ENCODE results near the gene LRRC47. TPM values are rescaled to one million over a fixed set of nuclear protein-coding genes. Genes with fewer than 3 reads are reported as not detected.
A peak's percentile ranks its signal among the peaks of the same experiment; 100 is the strongest.

LRRC47 gene
- polyA plus RNA-seq, 1 donor from 2014 or later = 59.2 TPM

GRCh38 chr1:3746830-3747521 lies 49.3 kb downstream of the LRRC47 start:
- Histone ChIP-seq H3K9me3 (ENCODE audit: low read length) (no peaks in the 10 kb centered on the region), H3K36me3 (ENCODE audit: insufficient read depth, low read length) (no peaks in the 10 kb centered on the region), H3K79me2 (replicated peaks; ENCODE audit: insufficient read depth, low read length) (peaks cover 5% of the 10 kb centered on the region), H3F3A (ENCODE audit: insufficient read depth, low read length, poor library complexity, severe bottlenecking) (no peaks in the 10 kb centered on the region), H4K20me1 (ENCODE audit: insufficient read depth) (no peaks in the 10 kb centered on the region), H3K9me2 (ENCODE audit: insufficient read depth, low read length) (no peaks in the 10 kb centered on the region), H3K4me3 (ENCODE audit: low read length) (peak overlapping the region; percentile 91), H2AFZ (ENCODE audit: low read depth, low read length) (peak overlapping the region; percentile 36), H3K9ac (ENCODE audit: low read length) (peak overlapping the region; percentile 75), H3K4me2 (ENCODE audit: low read length) (peak overlapping the region; percentile 94), H3K27me3 (ENCODE audit: insufficient read depth, low read depth, low read length) (no peaks in the 10 kb centered on the region), H3K27ac (ENCODE audit: low read length) (peak overlapping the region; percentile 16)
- TF ChIP-seq REST (IDR thresholded peaks at IDR 0.05; ENCODE audit: borderline replicate concordance) (peak; percentile 8), EP300 (conservative IDR thresholded peaks at IDR 0.05; ENCODE audit: poor library complexity, severe bottlenecking) (no peak), SMC3 (conservative IDR thresholded peaks at IDR 0.05; ENCODE audit: poor library complexity) (no peak), POLR2AphosphoS5 (IDR thresholded peaks at IDR 0.05) (peak; percentile 65), RAD21 (conservative IDR thresholded peaks at IDR 0.05) (no peak), CTCF (IDR thresholded peaks at IDR 0.05; ENCODE audit: poor library complexity, severe bottlenecking) (no peak), TAF1 (IDR thresholded peaks at IDR 0.05; ENCODE audit: low read depth) (no peak), EZH2 (IDR thresholded peaks at IDR 0.05; ENCODE audit: borderline replicate concordance, insufficient read depth, low read length, poor library complexity, severe bottlenecking) (no peak), MXI1 (conservative IDR thresholded peaks at IDR 0.05; ENCODE audit: poor library complexity, severe bottlenecking) (peak; percentile 79)

GRCh38 chr1:3746389-3746829 lies 49.9 kb downstream of the LRRC47 start:
- Histone ChIP-seq H4K20me1 (ENCODE audit: insufficient read depth) (no peaks in the 10 kb centered on the region), H2AFZ (ENCODE audit: low read depth, low read length) (peak overlapping the region; percentile 36), H3K36me3 (ENCODE audit: insufficient read depth, low read length) (no peaks in the 10 kb centered on the region), H3K27me3 (ENCODE audit: insufficient read depth, low read depth, low read length) (no peaks in the 10 kb centered on the region), H3K27ac (ENCODE audit: low read length) (peak overlapping the region; percentile 16), H3F3A (ENCODE audit: insufficient read depth, low read length, poor library complexity, severe bottlenecking) (no peaks in the 10 kb centered on the region), H3K9me2 (ENCODE audit: insufficient read depth, low read length) (no peaks in the 10 kb centered on the region), H3K79me2 (replicated peaks; ENCODE audit: insufficient read depth, low read length) (peaks cover 5% of the 10 kb centered on the region), H3K4me3 (ENCODE audit: low read length) (peak overlapping the region; percentile 91), H3K9ac (ENCODE audit: low read length) (peak overlapping the region; percentile 75), H3K4me2 (ENCODE audit: low read length) (peak overlapping the region; percentile 94), H3K9me3 (ENCODE audit: low read length) (no peaks in the 10 kb centered on the region)
- TF ChIP-seq REST (IDR thresholded peaks at IDR 0.05; ENCODE audit: borderline replicate concordance) = no peak

Measured in neural cell (in vitro differentiated cells).